HL-60/S4 (cell line): ENCODE measurements around the gene ALPP.
"Not testable (repeated sequence)": the region's sequence is repeated elsewhere in the genome, so short reads cannot be mapped to it uniquely, and the experiment has no call there.

Experiments used
- in situ Hi-C: fragments of 300-500 bp; cut with MboI; formaldehyde crosslinking; loops from 2 replicates; pipeline ENCODE4 v1.14.3; 2022; ENCODE audit warnings: low sequenced_read_pairs

Gene ALPP

GRCh38 chr2:232419245-232420072 is 40.9 kb downstream of the ALPP start:
- in situ Hi-C loops: no loop called here

DNA sequence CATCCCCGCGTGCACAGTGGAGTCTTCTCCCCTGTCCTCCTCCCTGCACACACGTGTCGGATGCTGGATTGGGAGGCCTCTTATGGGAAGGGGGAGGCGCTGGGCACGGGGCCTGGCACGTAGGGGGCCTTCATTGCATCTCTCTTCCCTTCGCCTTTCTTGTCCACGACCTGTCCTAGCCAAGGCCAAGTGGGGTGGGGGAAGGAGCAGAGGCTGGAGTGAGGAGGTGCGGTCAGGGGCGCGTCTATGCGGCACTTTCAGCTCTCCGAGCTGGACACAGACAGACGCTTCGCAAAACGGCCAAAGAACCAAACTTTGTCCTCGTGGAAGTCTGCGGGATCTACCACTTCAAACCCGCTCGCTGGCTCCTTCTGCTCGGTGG is 41.5 kb downstream of the ALPP start:
- in situ Hi-C loops: no loop called here

DNA sequence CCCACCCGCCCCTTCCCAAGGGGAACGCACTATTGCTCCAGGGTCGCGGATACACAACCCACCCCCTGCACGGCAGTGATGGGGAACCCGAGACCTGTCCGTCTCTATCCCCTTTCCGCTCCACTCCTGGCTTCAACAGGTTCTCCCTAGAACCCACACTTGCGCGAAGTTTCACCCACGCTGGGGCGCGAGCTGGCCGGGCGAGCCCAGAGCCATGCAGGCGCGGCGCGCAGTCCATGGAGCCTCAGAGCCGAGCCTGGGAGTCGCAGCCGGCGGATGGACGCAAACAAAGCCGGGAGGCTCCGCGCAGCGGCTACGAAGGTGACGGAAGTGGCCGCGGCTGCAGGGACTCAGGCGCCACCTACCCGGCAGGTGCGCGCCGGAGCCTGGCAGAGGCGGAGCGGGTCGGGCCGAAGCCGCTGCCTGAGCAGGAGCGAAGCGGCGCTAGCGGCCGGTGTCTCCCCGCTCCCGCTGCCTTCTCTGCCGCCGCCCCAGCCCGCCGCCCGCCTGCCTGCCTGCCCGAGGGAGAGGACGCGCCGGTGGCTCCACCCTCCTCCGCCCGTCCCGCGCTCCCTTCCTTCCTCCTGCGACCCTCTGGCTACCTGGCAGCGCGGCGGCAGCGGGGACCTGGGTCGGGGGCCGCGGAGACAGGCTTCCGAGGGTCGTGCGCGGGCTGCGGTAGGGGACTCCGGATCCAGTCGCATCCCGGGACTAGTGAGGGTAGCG is 42.1 kb downstream of the ALPP start:
- in situ Hi-C loops: no loop called here

- in situ Hi-C loops: no loop called here
These were observed 42.7 kb downstream of the ALPP start for GRCh38 chr2:232421189-232421785.

GRCh38 chr2:232422051-232422450 is 43.5 kb downstream of the ALPP start:
- in situ Hi-C loops: no loop called here

- in situ Hi-C loops: not testable (repeated sequence)
These were observed 44.4 kb downstream of the ALPP start for GRCh38 chr2:232422996-232423395.

GRCh38 chr2:232423407-232423806 is 44.9 kb downstream of the ALPP start:
- in situ Hi-C loops: not testable (repeated sequence)

DNA sequence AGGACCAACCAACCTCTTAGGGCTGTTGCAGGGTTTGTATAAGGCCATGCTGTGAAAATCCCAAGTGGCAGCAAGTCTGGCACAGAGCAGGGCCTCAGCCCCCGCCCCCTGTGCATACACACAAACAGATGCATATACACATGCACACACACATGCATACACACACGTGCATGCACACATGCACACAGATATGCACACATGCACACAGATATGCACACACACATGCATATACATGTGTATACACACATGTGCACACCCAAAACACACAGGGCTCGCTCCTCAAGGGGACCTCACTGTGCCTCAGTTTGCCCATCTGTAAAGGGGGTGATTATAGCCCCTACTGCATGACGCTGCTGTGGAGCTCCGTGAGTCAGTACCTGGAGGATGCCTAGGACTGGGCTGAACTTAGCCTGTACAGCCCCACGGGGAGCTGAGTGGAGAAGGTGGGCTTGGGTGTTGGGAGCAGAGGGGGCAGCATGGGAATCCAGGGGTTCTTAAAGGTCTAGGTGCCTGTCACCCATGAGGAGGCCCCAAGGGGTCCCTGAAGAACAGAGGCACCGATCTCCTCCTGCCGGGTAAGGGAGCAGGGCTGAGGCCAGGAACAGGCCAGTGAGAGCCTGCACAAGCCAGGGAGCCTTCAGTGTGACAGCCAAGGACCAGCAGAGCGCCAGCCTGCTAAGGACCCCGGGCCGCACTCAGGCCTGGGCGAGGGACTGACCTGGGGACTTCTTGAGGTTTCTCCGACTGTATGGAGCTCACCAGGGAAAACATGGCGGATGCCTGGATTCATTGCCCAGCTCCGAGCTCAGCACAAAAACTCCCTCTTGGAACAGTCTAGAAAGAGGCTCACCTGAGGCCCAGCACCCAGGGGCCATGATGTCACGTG is 53.4 kb downstream of the ALPP start:
- in situ Hi-C loops: loop anchor here (10.0 kb wide), 1 partner anchor 527 kb away; no protein-coding TSS in a partner anchor
